A673 (cell line): ENCODE data around the gene TLR5. TPM values are rescaled to one million over a fixed set of nuclear protein-coding genes. Genes with fewer than 3 reads are reported as not detected.

Experiments used
- BruUV-seq: library from RNA; stranded (reverse); fragments of 400-500 nt; replicated peaks from 2 replicates; lab custom pipeline; 2021; lab: Mats Ljungman, UMichigan
- CTCF ChIA-PET: fragments of 300-600 bp; sonication (Branson Sonifier 250); formaldehyde crosslinking; loops from one replicate; lab custom pipeline; 2022; ENCODE audit warnings: antibody characterized with exemption; lab: Charles Lee
- POLR2A ChIA-PET: fragments of 300-600 bp; sonication (Branson Sonifier 250); formaldehyde crosslinking; loops from one replicate; lab custom pipeline; 2022; ENCODE audit warnings: antibody characterized with exemption; ENCODE audit not compliant: low non-redundant PET; lab: Charles Lee
- DNase-seq: peaks from one replicate; pipeline ENCODE4 v3.0.0-alpha.2; 2015; ENCODE audit warnings: low spot score
- H3K27ac ChIP-seq: fragments of 200-600 bp; sonication (generic); 2 replicates; pipeline ENCODE4 v1.5.1; 2016; ENCODE audit warnings: mixed run types, low read depth, mild to moderate bottlenecking, mixed read lengths, antibody characterized with exemption, low read length; ENCODE audit not compliant: poor library complexity, severe bottlenecking
- H3K27me3 ChIP-seq: fragments of 200-600 bp; sonication (generic); replicated peaks from 2 replicates; pipeline ENCODE4 v1.6.1; 2017; ENCODE audit warnings: mixed run types, low read depth, mild to moderate bottlenecking, mixed read lengths, antibody characterized with exemption, low read length; ENCODE audit not compliant: insufficient read depth, poor library complexity
- H3K36me3 ChIP-seq: fragments of 200-600 bp; sonication (generic); 2 replicates; pipeline ENCODE4 v1.6.1; 2016; ENCODE audit warnings: mixed run types, mild to moderate bottlenecking, mixed read lengths, antibody characterized with exemption, low read length; ENCODE audit not compliant: insufficient read depth, poor library complexity, severe bottlenecking
- H3K4me1 ChIP-seq: fragments of 200-600 bp; sonication (generic); 2 replicates; pipeline ENCODE4 v1.6.1; 2017; ENCODE audit warnings: mixed run types, mild to moderate bottlenecking, mixed read lengths, antibody characterized with exemption, low read length; ENCODE audit not compliant: insufficient read depth, poor library complexity, severe bottlenecking
- H3K4me3 ChIP-seq: fragments of 200-600 bp; sonication (generic); 2 replicates; pipeline ENCODE4 v1.5.1; 2016; ENCODE audit warnings: low read depth, mixed run types, mild to moderate bottlenecking, mixed read lengths, low read length; ENCODE audit not compliant: poor library complexity, severe bottlenecking
- H3K9me3 ChIP-seq: fragments of 200-600 bp; sonication (generic); 2 replicates; pipeline ENCODE4 v1.6.1; 2016; ENCODE audit warnings: mixed run types, low read depth, mild to moderate bottlenecking, mixed read lengths, antibody characterized with exemption, low read length; ENCODE audit not compliant: poor library complexity, severe bottlenecking
- CTCF ChIP-seq: fragments of 300-800, 200-600 bp; sonication (generic); conservative IDR thresholded peaks from 2 replicates; pipeline ENCODE4 v1.5.1; 2017; ENCODE audit warnings: low read depth, mild to moderate bottlenecking, antibody characterized with exemption, low read length, moderate library complexity, mixed read lengths
- EZH2 ChIP-seq: fragments of 200-600 bp; sonication (generic); IDR thresholded peaks from 2 replicates; pipeline ENCODE4 v1.6.1; 2017; ENCODE audit warnings: borderline replicate concordance, low read depth, mild to moderate bottlenecking, mixed read lengths, antibody characterized with exemption, low read length; ENCODE audit not compliant: poor library complexity, severe bottlenecking
- intact Hi-C: fragments of 100-400 bp; cut with micrococcal nuclease; formaldehyde crosslinking; loops from one replicate; pipeline ENCODE4 v1.10.0; 2022; ENCODE audit not compliant: unreplicated experiment
- total RNA-seq: library from RNA; stranded (reverse); gene quantifications from 2 replicates; pipeline ENCODE4 v1.2.3, GENCODE V29; 2021

TLR5 gene
- total RNA-seq, 1 experiment from 2014 or later, result 0.95 TPM

- Histone ChIP-seq H3K9me3 (peaks cover 3% of the 10 kb centered on the region), H3K36me3 (no peaks in the 10 kb centered on the region), H3K27me3 (no peaks in the 10 kb centered on the region), H3K4me1 (peaks cover 11% of the 10 kb centered on the region), H3K27ac (no peak overlapping the region), H3K4me3 (no peak overlapping the region)
- intact Hi-C loops, result no loop called here
- BruUV-seq, result no TSS peak
- CTCF ChIA-PET, result no interaction called here
- DNase-seq, result no peak
- no peak for TF ChIP-seq CTCF
- no peak for TF ChIP-seq EZH2
- POLR2A ChIA-PET, result no interaction called here
Measured at GRCh38 chr1:223146745-223147144, 3.7 kb upstream of the TLR5 start.

GRCh38 chr1:223144914-223145313, 1.9 kb upstream of the TLR5 start:
- peaks cover 15% of the 10 kb centered on the region for H3K4me1 ChIP-seq
- H3K27me3 ChIP-seq, result no peaks in the 10 kb centered on the region
- no TSS peak for BruUV-seq
- no peaks in the 10 kb centered on the region for H3K36me3 ChIP-seq
- H3K27ac ChIP-seq, result no peak overlapping the region
- peaks cover 3% of the 10 kb centered on the region for H3K9me3 ChIP-seq
- no peak for DNase-seq
- intact Hi-C loops, result no loop called here
- POLR2A ChIA-PET, result no interaction called here
- H3K4me3 ChIP-seq, result no peak overlapping the region
- TF ChIP-seq CTCF (no peak), EZH2 (no peak)
- CTCF ChIA-PET, result no interaction called here

GRCh38 chr1:223144431-223144830, 1.4 kb upstream of the TLR5 start:
- Histone ChIP-seq H3K9me3 (peaks cover 3% of the 10 kb centered on the region), H3K27me3 (no peaks in the 10 kb centered on the region), H3K4me3 (no peak overlapping the region), H3K27ac (no peak overlapping the region), H3K4me1 (peaks cover 15% of the 10 kb centered on the region), H3K36me3 (no peaks in the 10 kb centered on the region)
- POLR2A ChIA-PET, result no interaction called here
- no peak for DNase-seq
- TF ChIP-seq CTCF (no peak), EZH2 (no peak)
- no TSS peak for BruUV-seq
- intact Hi-C loops, result no loop called here
- CTCF ChIA-PET, result no interaction called here
